Adipocyte (in vitro differentiated cells): ENCODE data around the gene ZSCAN5B.
"Not testable (repeated sequence)": the region's sequence is repeated elsewhere in the genome, so short reads cannot be mapped to it uniquely, and the experiment has no call there.

ENCODE experiments used
- DNase-seq: peaks from one replicate; pipeline ENCODE4 v3.0.0-alpha.2; 2015; ENCODE audit warnings: low read depth
- H3K27me3 ChIP-seq: replicated peaks from 2 replicates; pipeline ENCODE4 v1.7.0; 2013; ENCODE audit warnings: mild to moderate bottlenecking, low read length, moderate library complexity; ENCODE audit not compliant: control insufficient read depth, insufficient read depth
- H3K36me3 ChIP-seq: 2 replicates; pipeline ENCODE4 v1.7.0; 2013; ENCODE audit warnings: low read length, mild to moderate bottlenecking, moderate library complexity; ENCODE audit not compliant: control insufficient read depth, insufficient read depth, severe bottlenecking
- H3K4me1 ChIP-seq: 2 replicates; pipeline ENCODE4 v1.7.0; 2013; ENCODE audit warnings: mild to moderate bottlenecking, low read length, moderate library complexity; ENCODE audit not compliant: control insufficient read depth, insufficient read depth
- H3K4me3 ChIP-seq: 2 replicates; pipeline ENCODE4 v1.7.0; 2013; ENCODE audit warnings: mild to moderate bottlenecking, low read length, moderate library complexity
- H3K9ac ChIP-seq: 2 replicates; pipeline ENCODE4 v1.7.0; 2013; ENCODE audit warnings: mild to moderate bottlenecking, low read length, moderate library complexity
- H3K9me3 ChIP-seq: 2 replicates; pipeline ENCODE4 v1.7.0; 2013; ENCODE audit warnings: mild to moderate bottlenecking, low read length, moderate library complexity; ENCODE audit not compliant: control insufficient read depth

Gene ZSCAN5B

DNA sequence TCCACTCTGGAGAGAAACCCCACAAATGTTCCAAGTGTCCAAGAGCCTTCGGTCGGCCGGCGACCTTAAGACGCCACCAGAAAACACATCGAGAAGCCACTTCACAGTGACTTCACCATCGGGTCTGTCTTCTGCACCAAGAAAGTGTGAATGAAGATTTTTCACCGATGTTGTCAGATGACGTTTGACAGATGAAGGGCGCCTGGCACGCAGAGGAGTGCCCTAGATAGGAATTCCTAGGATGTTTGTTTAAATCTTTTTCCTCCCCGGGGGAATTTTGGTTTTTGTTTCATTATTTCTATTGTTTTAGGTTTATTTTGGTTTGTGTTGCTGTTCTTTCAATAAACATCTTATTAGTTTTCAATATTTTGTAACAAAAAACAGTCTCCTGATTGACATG lies 11.5 kb upstream of the ZSCAN5B start:
- Histone ChIP-seq H3K9me3 (no peaks in the 10 kb centered on the region), H3K4me1 (no peaks in the 10 kb centered on the region), H3K4me3 (no peak overlapping the region), H3K9ac (no peak overlapping the region), H3K27me3 (peaks cover 8% of the 10 kb centered on the region), H3K36me3 (no peaks in the 10 kb centered on the region)
- DNase-seq = no peak

- DNase-seq, H3K9ac ChIP-seq, H3K9me3 ChIP-seq, H3K4me3 ChIP-seq, H3K4me1 ChIP-seq, H3K27me3 ChIP-seq, H3K36me3 ChIP-seq: not testable (repeated sequence)
Measured at GRCh38 chr19:56207581-56207980, 10.0 kb upstream of the ZSCAN5B start.

DNA sequence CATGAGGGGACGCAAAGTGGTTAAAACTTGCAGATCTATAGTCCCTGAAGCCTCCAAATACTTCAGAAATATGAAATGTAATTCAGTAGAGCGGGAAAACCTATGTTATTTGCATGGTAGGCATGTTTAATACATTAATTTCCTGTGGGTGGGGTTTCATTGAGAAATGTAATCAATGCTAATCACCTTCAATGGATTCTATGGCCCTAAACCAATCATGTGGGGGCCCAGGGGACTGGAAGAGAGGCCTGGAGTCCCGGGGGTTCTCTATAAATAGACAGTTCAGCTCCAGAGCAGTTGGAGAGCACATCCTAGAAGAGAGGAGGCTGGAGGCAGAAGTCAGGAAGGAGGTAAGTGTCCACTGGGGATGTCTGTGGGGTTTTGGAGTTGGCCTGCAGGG lies 4.4 kb upstream of the ZSCAN5B start, which contains the start of gene ZSCAN5C:
Gene ZSCAN5C, plus strand, starts transcription at position 301 of the 400 bp plus-strand sequence. CDS start 3,641 bp downstream, outside the sequence.
- Histone ChIP-seq H3K4me3 (no peak within 1 kb of the TSS), H3K27me3 (peaks cover 5% of the 10 kb centered on the region), H3K36me3 (no peaks in the 10 kb centered on the region), H3K9me3 (no peaks in the 10 kb centered on the region), H3K4me1 (no peaks in the 10 kb centered on the region), H3K9ac (no peak within 1 kb of the TSS)
- no peak for DNase-seq

DNA sequence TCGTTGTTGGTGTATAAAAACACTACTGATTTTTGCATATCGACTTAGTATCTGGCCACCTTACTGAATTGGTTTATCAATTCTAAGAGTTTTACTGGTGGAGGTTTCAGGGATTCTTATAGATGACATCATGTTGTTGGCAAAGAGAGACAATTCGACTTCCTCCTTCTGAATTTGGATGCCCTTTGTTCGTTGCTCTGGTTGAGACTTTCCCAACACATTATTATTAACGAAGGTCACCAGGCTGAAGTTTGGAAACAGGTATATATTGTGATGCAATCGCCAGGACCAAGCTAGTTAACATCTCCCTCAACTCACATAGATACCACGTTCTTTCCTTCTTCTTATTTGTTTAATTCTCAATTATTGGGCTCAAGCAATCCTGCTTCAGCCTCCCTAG lies 2.1 kb upstream of the ZSCAN5B start:
- Histone ChIP-seq H3K4me1 (no peaks in the 10 kb centered on the region), H3K4me3 (no peak overlapping the region), H3K9ac (no peak overlapping the region), H3K9me3 (no peaks in the 10 kb centered on the region), H3K36me3 (no peaks in the 10 kb centered on the region), H3K27me3 (no peaks in the 10 kb centered on the region)
- DNase-seq = no peak

GRCh38 chr19:56193981-56194640 lies 3.5 kb downstream of the ZSCAN5B start:
- H3K4me1 ChIP-seq = no peaks in the 10 kb centered on the region
- H3K4me3 ChIP-seq = no peak overlapping the region
- H3K36me3 ChIP-seq = no peaks in the 10 kb centered on the region
- DNase-seq = no peak
- H3K9me3 ChIP-seq = no peaks in the 10 kb centered on the region
- H3K9ac ChIP-seq = no peak overlapping the region
- H3K27me3 ChIP-seq = peaks cover 15% of the 10 kb centered on the region

DNA sequence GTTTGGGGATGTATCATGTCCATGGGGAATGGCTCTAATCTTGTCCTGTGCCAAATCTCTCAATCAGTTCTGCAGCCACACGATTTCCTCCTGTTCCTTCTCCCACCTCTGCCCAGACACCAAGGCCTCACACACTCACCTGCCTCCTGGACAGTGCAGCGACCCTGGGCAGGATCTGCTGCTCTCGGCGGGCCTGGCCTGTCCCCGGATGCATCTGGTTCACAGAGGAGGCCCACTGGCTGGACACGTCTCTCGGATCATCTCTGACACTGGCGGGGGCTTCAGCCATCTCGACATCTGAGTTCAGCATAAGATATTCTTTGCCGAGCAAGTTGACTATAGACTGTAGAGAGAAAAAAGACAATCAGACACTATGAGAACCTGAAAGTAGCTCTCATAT lies 5.9 kb downstream of the ZSCAN5B start:
- no peaks in the 10 kb centered on the region for H3K9me3 ChIP-seq
- no peak overlapping the region for H3K4me3 ChIP-seq
- H3K9ac ChIP-seq = no peak overlapping the region
- no peaks in the 10 kb centered on the region for H3K4me1 ChIP-seq
- H3K36me3 ChIP-seq = no peaks in the 10 kb centered on the region
- DNase-seq = no peak
- H3K27me3 ChIP-seq = peaks cover 15% of the 10 kb centered on the region

DNA sequence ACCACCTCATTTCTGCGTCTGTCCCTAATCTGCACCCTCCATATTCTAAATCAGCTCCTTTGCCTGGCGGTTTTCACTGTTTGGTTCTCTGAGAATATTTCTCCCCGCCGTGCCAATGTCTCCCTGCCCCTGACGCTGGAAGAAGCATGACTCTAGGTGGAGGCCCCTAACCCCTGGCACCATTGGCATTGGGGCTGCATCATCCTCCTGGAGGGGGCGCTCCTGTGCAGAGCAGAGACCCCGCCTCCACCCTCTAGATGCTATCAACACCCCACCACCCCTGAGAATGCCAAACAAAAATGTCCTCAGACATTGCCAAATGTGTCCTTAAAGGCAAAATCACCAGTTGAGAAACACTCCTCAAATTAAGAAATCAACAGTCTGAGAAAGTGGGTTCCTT lies 6.5 kb downstream of the ZSCAN5B start:
- Histone ChIP-seq H3K4me3 (no peak overlapping the region), H3K9me3 (no peaks in the 10 kb centered on the region), H3K9ac (no peak overlapping the region), H3K4me1 (no peaks in the 10 kb centered on the region), H3K27me3 (peaks cover 15% of the 10 kb centered on the region), H3K36me3 (no peaks in the 10 kb centered on the region)
- no peak for DNase-seq

- Histone ChIP-seq H3K9me3 (no peaks in the 10 kb centered on the region), H3K9ac (no peak overlapping the region), H3K27me3 (peaks cover 15% of the 10 kb centered on the region), H3K36me3 (no peaks in the 10 kb centered on the region), H3K4me3 (no peak overlapping the region), H3K4me1 (no peaks in the 10 kb centered on the region)
- no peak for DNase-seq
Measured at GRCh38 chr19:56189785-56190184, 7.8 kb downstream of the ZSCAN5B start.

- no peaks in the 10 kb centered on the region for H3K9me3 ChIP-seq
- no peak for DNase-seq
- H3K4me3 ChIP-seq = no peak overlapping the region
- H3K9ac ChIP-seq = no peak overlapping the region
- H3K36me3 ChIP-seq = no peaks in the 10 kb centered on the region
- no peaks in the 10 kb centered on the region for H3K4me1 ChIP-seq
- peaks cover 49% of the 10 kb centered on the region for H3K27me3 ChIP-seq
Measured at GRCh38 chr19:56177564-56178243, 19.9 kb downstream of the ZSCAN5B start.

- no peak overlapping the region for H3K9ac ChIP-seq
- H3K9me3 ChIP-seq = no peaks in the 10 kb centered on the region
- H3K36me3 ChIP-seq = no peaks in the 10 kb centered on the region
- DNase-seq = no peak
- no peaks in the 10 kb centered on the region for H3K4me1 ChIP-seq
- no peak overlapping the region for H3K4me3 ChIP-seq
- H3K27me3 ChIP-seq = peaks cover 49% of the 10 kb centered on the region
Measured at GRCh38 chr19:56176881-56177280, 20.7 kb downstream of the ZSCAN5B start.

- not testable (repeated sequence) for H3K9me3 ChIP-seq, H3K4me1 ChIP-seq, DNase-seq, H3K36me3 ChIP-seq, H3K9ac ChIP-seq, H3K4me3 ChIP-seq
- peaks cover 44% of the 10 kb centered on the region for H3K27me3 ChIP-seq
Measured at GRCh38 chr19:56176310-56176709, 21.3 kb downstream of the ZSCAN5B start.
